GM19023 (cell line): Measurements from ENCODE around the gene NUBP2.

Source experiments
- ATAC-seq: cut with Tn5 transposase; IDR thresholded peaks from one replicate; pipeline ENCODE4 v1.9.1; 2021; ENCODE audit warnings: mild to moderate bottlenecking, moderate library complexity; ENCODE audit not compliant: unreplicated experiment

NUBP2 gene

GRCh38 chr16:1758923-1759322, 23.8 kb upstream of the NUBP2 start:
- ATAC-seq, result no peak

GRCh38 chr16:1759511-1759910, 23.2 kb upstream of the NUBP2 start:
- no peak for ATAC-seq

GRCh38 chr16:1760911-1761310, 21.8 kb upstream of the NUBP2 start:
- no peak for ATAC-seq

GRCh38 chr16:1761751-1762150, 21.0 kb upstream of the NUBP2 start:
- ATAC-seq, result no peak

GRCh38 chr16:1762196-1762878, 20.4 kb upstream of the NUBP2 start:
- no peak for ATAC-seq

- ATAC-seq, result no peak
These were observed 19.8 kb upstream of the NUBP2 start for GRCh38 chr16:1762879-1763520.

GRCh38 chr16:1763521-1764511, 18.9 kb upstream of the NUBP2 start:
- no peak for ATAC-seq

GRCh38 chr16:1764971-1765370, 17.8 kb upstream of the NUBP2 start:
- no peak for ATAC-seq

GRCh38 chr16:1765826-1766225, 16.9 kb upstream of the NUBP2 start:
- ATAC-seq, result no peak

GRCh38 chr16:1766231-1766630, 16.5 kb upstream of the NUBP2 start:
- no peak for ATAC-seq

- ATAC-seq, result no peak
These were observed 16.1 kb upstream of the NUBP2 start for GRCh38 chr16:1766701-1767100.

- ATAC-seq, result no peak
These were observed 15.4 kb upstream of the NUBP2 start for GRCh38 chr16:1767116-1767994.

- no peak for ATAC-seq
These were observed 14.5 kb upstream of the NUBP2 start for GRCh38 chr16:1768061-1768766.

GRCh38 chr16:1768767-1769401, 13.9 kb upstream of the NUBP2 start:
- ATAC-seq, result no peak

GRCh38 chr16:1769402-1770300, 13.1 kb upstream of the NUBP2 start:
- ATAC-seq, result no peak

GRCh38 chr16:1770328-1771187, 12.2 kb upstream of the NUBP2 start:
- no peak for ATAC-seq

- peak; percentile 32 for ATAC-seq
These were observed 11.4 kb upstream of the NUBP2 start, which contains the start of gene NME3 for GRCh38 chr16:1771188-1771863. TSS of gene NME3 (minus strand) at chr16:1771543. CDS start at chr16:1771534, 9 bp downstream.
